ENCODE data around the gene CRYBB1. TPM values are rescaled to one million over a fixed set of nuclear protein-coding genes. Genes with fewer than 3 reads are reported as not detected.
A peak's percentile ranks its signal among the peaks of the same experiment; 100 is the strongest.

Gene CRYBB1
- total RNA-seq, 3 donors from 2014 or later (not counting 1 experiment from before 2014, with no cell fraction given) = not detected

DNA sequence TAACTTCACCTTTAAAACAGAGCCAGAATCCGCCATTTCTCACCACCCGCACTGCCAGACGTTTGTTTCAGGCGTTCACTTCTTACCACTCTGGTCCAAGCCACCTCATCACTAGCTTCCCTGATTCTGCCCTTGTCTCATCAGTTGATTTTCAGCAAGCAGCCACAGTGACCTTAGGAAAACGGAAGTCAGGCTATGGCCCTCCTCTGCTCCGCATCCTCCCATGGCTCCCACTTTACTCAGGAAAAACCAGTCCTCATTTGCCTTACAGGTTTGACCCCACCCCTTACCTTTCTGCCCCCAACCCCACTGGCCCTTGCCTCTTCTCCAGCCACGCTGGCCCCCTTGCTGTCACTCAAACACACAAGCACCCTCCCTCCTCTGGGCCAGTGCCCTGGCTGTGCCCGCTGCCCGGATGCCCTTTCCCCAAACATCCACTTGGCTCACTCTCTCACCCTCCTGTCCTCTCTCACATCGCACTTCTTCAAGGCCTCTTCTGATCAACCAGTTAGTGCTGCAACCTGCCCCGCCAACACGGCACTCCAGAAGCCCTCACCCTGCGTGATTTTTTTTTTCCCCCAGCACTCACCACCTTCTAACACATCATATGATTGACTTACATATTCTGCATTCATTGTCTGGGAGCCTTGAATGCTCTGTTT, 46.8 kb downstream of the CRYBB1 start:
- Mint-ChIP-seq H3K9me3 (no peaks in the 10 kb centered on the region), H3K27me3 (ENCODE audit: low read depth in 2 of 2) (no peaks in the 10 kb centered on the region), H3K4me3 (peak overlapping the region; percentile 88), H3K36me3 (no peaks in the 10 kb centered on the region), H3K4me1 (peaks cover 93 to 97% of the 10 kb centered on the region in 2 donors), H3K27ac (peak overlapping the region; percentile 88 to 94)
- DNase-seq (peak; percentile 20 to 37), ATAC-seq (peak in 2 of 3 donors; percentile 70 to 81)
- WGBS (ENCODE audit: insufficient coverage) = 77% methylated on average over 13 of the region's 13 CpGs
- H3K9me3 ChIP-seq (ENCODE audit: control insufficient read depth, insufficient read depth, low read length) = no peaks in the 10 kb centered on the region
- peaks cover 20% of the 10 kb centered on the region for H3K36me3 ChIP-seq (ENCODE audit: control insufficient read depth, insufficient read depth, low read length)
- H3K4me3 ChIP-seq (ENCODE audit: low read length) = no peak overlapping the region
- TF ChIP-seq, protein P1, sequence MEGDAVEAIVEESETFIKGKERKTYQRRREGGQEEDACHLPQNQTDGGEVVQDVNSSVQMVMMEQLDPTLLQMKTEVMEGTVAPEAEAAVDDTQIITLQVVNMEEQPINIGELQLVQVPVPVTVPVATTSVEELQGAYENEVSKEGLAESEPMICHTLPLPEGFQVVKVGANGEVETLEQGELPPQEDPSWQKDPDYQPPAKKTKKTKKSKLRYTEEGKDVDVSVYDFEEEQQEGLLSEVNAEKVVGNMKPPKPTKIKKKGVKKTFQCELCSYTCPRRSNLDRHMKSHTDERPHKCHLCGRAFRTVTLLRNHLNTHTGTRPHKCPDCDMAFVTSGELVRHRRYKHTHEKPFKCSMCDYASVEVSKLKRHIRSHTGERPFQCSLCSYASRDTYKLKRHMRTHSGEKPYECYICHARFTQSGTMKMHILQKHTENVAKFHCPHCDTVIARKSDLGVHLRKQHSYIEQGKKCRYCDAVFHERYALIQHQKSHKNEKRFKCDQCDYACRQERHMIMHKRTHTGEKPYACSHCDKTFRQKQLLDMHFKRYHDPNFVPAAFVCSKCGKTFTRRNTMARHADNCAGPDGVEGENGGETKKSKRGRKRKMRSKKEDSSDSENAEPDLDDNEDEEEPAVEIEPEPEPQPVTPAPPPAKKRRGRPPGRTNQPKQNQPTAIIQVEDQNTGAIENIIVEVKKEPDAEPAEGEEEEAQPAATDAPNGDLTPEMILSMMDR (IDR thresholded peaks at IDR 0.05) = no peak
- peak overlapping the region; percentile 47 for H3K27ac ChIP-seq (ENCODE audit: low read length)
- peaks cover 93% of the 10 kb centered on the region for H3K4me1 ChIP-seq (ENCODE audit: control insufficient read depth, insufficient read depth, low read length)
- intact Hi-C loops (cut with micrococcal nuclease) = loop anchor here (2.0 kb wide), 1 partner anchor 16 kb away; no protein-coding TSS in a partner anchor
- H3K27me3 ChIP-seq (ENCODE audit: control insufficient read depth, insufficient read depth, low read length) = no peaks in the 10 kb centered on the region

DNA sequence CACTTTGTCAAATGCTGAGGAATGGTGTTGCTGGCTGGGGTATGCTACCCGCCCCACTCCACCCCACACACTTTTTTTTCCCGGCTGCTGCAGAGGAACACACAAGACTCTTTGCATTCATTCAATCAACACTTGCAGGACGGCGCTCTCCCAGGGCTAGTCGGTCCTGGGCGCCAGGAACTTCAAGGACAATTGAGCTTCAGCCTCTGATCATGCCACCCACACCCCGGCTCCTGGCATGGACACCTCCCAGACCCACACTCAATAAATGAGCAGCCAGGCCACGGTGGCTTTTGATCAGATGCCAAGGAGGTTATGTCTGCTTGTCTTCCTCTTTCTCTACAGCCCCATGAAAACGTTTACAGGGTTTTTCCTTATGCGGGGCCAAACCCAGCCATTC, 47.7 kb downstream of the CRYBB1 start:
- Histone ChIP-seq H3K27me3 (ENCODE audit: control insufficient read depth, insufficient read depth, low read length) (no peaks in the 10 kb centered on the region), H3K9me3 (ENCODE audit: control insufficient read depth, insufficient read depth, low read length) (no peaks in the 10 kb centered on the region), H3K4me1 (ENCODE audit: control insufficient read depth, insufficient read depth, low read length) (peaks cover 92% of the 10 kb centered on the region), H3K27ac (ENCODE audit: low read length) (peak overlapping the region; percentile 47), H3K4me3 (ENCODE audit: low read length) (no peak overlapping the region), H3K36me3 (ENCODE audit: control insufficient read depth, insufficient read depth, low read length) (peaks cover 18% of the 10 kb centered on the region)
- no peaks in the 10 kb centered on the region for H3K9me3 Mint-ChIP-seq
- peaks cover 94 to 100% of the 10 kb centered on the region in 2 donors for H3K4me1 Mint-ChIP-seq
- ATAC-seq (no peak), DNase-seq (no peak)
- H3K27me3 Mint-ChIP-seq (ENCODE audit: low read depth in 2 of 2) = no peaks in the 10 kb centered on the region
- no peaks in the 10 kb centered on the region for H3K36me3 Mint-ChIP-seq
- WGBS (ENCODE audit: insufficient coverage) = 25% methylated on average over 10 of the region's 10 CpGs
- peak overlapping the region; percentile 78 for H3K4me3 Mint-ChIP-seq
- intact Hi-C loops (cut with micrococcal nuclease) = loop anchor here (2.0 kb wide), 1 partner anchor 17 kb away; no protein-coding TSS in a partner anchor
- TF ChIP-seq, protein P1 (IDR thresholded peaks at IDR 0.05) = no peak
- H3K27ac Mint-ChIP-seq = peak overlapping the region; percentile 88 to 94

DNA sequence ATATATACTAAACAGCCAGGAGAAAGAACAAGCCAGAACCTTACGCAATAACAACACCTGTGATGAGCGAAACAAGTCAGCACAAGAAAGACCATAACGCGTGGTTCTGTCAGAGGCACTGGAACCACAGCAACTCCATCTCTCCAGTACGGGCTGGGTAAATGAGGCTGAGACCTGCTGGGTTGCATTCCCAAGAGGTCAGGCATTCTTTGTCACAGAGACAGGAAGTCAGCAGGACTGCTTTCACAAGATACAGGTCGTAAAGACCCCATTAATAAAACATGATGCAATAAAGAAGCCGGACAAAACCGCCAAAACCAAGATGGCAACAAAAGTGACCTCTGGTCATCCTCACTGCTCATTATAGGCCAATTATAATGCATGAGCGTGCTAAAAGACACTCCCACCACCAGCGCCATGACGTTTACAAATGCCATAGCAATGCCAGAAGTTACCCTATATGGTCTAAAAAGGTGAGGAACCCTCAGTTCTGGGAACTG, 49.6 kb downstream of the CRYBB1 start:
- TF ChIP-seq, protein P1 (IDR thresholded peaks at IDR 0.05) = no peak
- Mint-ChIP-seq H3K4me1 (peaks cover 92 to 100% of the 10 kb centered on the region in 2 donors), H3K36me3 (no peaks in the 10 kb centered on the region), H3K4me3 (peak overlapping the region; percentile 47), H3K9me3 (no peaks in the 10 kb centered on the region), H3K27me3 (ENCODE audit: low read depth in 2 of 2) (no peaks in the 10 kb centered on the region), H3K27ac (peak overlapping the region; percentile 88 to 94)
- Histone ChIP-seq H3K9me3 (ENCODE audit: control insufficient read depth, insufficient read depth, low read length) (no peaks in the 10 kb centered on the region), H3K27me3 (ENCODE audit: control insufficient read depth, insufficient read depth, low read length) (no peaks in the 10 kb centered on the region), H3K4me3 (ENCODE audit: low read length) (no peak overlapping the region), H3K4me1 (ENCODE audit: control insufficient read depth, insufficient read depth, low read length) (peaks cover 91% of the 10 kb centered on the region), H3K27ac (ENCODE audit: low read length) (peak overlapping the region; percentile 42), H3K36me3 (ENCODE audit: control insufficient read depth, insufficient read depth, low read length) (peaks cover 28% of the 10 kb centered on the region)
- WGBS (ENCODE audit: insufficient coverage) = 79% methylated on average over 11 of the region's 11 CpGs
- DNase-seq = no peak
- ATAC-seq = no peak
- intact Hi-C loops (cut with micrococcal nuclease) = no loop called here

Data from natural killer cell (primary cell).